ENCODE results near the gene MT3.

The MT3 gene

DNA sequence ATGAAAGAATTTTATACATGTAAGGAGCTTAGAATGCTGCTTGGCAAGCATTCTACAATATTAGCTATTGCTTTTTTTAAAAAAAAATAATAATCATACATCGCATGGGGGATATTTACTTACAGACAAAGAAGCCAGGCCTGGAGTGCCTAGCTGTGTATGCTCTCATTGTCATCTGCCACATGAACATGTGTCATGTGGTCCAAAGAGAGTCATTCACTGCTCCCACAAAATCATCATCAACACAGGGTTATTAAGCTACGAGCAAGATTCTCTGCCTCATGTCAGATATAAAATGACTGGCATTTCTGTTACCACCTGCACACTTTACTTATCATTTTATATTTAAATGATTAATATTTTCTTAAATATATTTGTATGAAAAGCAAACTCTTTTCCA is 34.3 kb downstream of the MT3 start:
- no peak for DNase-seq (ENCODE audit: low spot score)
- in situ Hi-C loops (cut with MboI; ENCODE audit: low sequenced_read_pairs, unreplicated experiment), result no loop called here
- no peak for TF ChIP-seq CTCF (IDR thresholded peaks at IDR 0.05; ENCODE audit: borderline replicate concordance, control extremely low read depth, extremely low read depth, insufficient read depth, missing control alignments)

- DNase-seq (ENCODE audit: low spot score), result no peak
- no peak for TF ChIP-seq CTCF (IDR thresholded peaks at IDR 0.05; ENCODE audit: borderline replicate concordance, control extremely low read depth, extremely low read depth, insufficient read depth, missing control alignments)
- in situ Hi-C loops (cut with MboI; ENCODE audit: low sequenced_read_pairs, unreplicated experiment), result no loop called here
Measured at GRCh38 chr16:56625140-56625942, 36.0 kb downstream of the MT3 start, which contains the start of gene MT1E. Gene MT1E (plus strand): TSS chr16:56625781. CDS start chr16:56625852, 71 bp downstream.

GRCh38 chr16:56625943-56626654 is 36.8 kb downstream of the MT3 start:
- in situ Hi-C loops (cut with MboI; ENCODE audit: low sequenced_read_pairs, unreplicated experiment), result no loop called here
- TF ChIP-seq CTCF (IDR thresholded peaks at IDR 0.05; ENCODE audit: borderline replicate concordance, control extremely low read depth, extremely low read depth, insufficient read depth, missing control alignments), result no peak
- no peak for DNase-seq (ENCODE audit: low spot score)

DNA sequence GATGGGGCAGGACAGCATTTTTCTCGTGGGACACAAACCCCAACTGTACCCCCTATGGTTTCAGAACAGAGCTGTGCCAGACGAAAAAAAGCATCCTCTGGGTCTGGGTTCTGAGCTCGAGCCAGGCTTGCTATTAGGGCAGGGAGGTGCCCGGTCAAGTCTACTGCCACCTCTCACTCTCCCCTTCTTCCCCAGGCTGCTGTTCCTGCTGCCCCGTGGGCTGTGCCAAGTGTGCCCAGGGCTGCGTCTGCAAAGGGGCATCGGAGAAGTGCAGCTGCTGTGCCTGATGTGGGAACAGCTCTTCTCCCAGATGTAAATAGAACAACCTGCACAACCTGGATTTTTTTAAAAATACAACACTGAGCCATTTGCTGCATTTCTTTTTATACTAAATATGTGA is 37.4 kb downstream of the MT3 start:
- TF ChIP-seq CTCF (IDR thresholded peaks at IDR 0.05; ENCODE audit: borderline replicate concordance, control extremely low read depth, extremely low read depth, insufficient read depth, missing control alignments), result no peak
- in situ Hi-C loops (cut with MboI; ENCODE audit: low sequenced_read_pairs, unreplicated experiment), result no loop called here
- DNase-seq (ENCODE audit: low spot score), result no peak

- TF ChIP-seq CTCF (IDR thresholded peaks at IDR 0.05; ENCODE audit: borderline replicate concordance, control extremely low read depth, extremely low read depth, insufficient read depth, missing control alignments), result no peak
- in situ Hi-C loops (cut with MboI; ENCODE audit: low sequenced_read_pairs, unreplicated experiment), result no loop called here
- no peak for DNase-seq (ENCODE audit: low spot score)
Measured at GRCh38 chr16:56628486-56629350, 39.4 kb downstream of the MT3 start.

- TF ChIP-seq CTCF (IDR thresholded peaks at IDR 0.05; ENCODE audit: borderline replicate concordance, control extremely low read depth, extremely low read depth, insufficient read depth, missing control alignments), result no peak
- in situ Hi-C loops (cut with MboI; ENCODE audit: low sequenced_read_pairs, unreplicated experiment), result no loop called here
Measured at GRCh38 chr16:56629531-56629930, 40.2 kb downstream of the MT3 start.

More at GRCh38 chr16:56629531-56629930, 40.2 kb downstream of the MT3 start:
- no peak for DNase-seq (ENCODE audit: low spot score)

Data from GM13976 (cell line).